Measurements from ENCODE around the gene TRAM2.

DNA sequence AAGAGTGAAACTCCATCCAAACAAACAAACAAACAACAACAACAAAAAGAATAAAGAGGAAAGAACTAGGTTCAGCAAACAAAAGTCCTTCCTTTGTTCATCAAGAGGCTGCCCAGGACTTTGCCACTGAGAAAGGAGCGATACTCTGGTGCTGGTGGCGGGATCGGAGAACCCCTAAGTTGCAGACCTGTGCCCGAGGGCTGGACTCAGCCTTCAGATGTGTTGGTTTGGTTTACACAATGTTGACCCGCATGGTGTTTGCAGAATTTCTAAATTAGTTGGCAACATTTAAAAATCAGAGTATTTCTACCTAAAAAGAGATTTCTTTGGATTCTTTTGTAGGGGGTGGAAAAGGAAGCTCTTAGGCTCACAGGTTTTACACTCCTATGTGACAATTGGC, 42.5 kb downstream of the TRAM2 start:
- TF ChIP-seq POLR2A (IDR thresholded peaks at IDR 0.05) (no peak), POLR2AphosphoS5 (IDR thresholded peaks at IDR 0.05; ENCODE audit: insufficient read depth in 1 of 2, low read depth in 1 of 2) (no peak)
- TF ChIP-seq, protein P1, sequence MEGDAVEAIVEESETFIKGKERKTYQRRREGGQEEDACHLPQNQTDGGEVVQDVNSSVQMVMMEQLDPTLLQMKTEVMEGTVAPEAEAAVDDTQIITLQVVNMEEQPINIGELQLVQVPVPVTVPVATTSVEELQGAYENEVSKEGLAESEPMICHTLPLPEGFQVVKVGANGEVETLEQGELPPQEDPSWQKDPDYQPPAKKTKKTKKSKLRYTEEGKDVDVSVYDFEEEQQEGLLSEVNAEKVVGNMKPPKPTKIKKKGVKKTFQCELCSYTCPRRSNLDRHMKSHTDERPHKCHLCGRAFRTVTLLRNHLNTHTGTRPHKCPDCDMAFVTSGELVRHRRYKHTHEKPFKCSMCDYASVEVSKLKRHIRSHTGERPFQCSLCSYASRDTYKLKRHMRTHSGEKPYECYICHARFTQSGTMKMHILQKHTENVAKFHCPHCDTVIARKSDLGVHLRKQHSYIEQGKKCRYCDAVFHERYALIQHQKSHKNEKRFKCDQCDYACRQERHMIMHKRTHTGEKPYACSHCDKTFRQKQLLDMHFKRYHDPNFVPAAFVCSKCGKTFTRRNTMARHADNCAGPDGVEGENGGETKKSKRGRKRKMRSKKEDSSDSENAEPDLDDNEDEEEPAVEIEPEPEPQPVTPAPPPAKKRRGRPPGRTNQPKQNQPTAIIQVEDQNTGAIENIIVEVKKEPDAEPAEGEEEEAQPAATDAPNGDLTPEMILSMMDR (IDR thresholded peaks at IDR 0.05), result no peak

All from vagina (tissue), 2 donors.